Measurements from ENCODE around the gene PDIA2.

GRCh38 chr16:242281-242680 lies 40.7 kb upstream of the PDIA2 start:
- no peak for TF ChIP-seq CTCF (IDR thresholded peaks at IDR 0.05)
- TF ChIP-seq POLR2A (IDR thresholded peaks at IDR 0.05): no peak
- TF ChIP-seq POLR2AphosphoS5 (IDR thresholded peaks at IDR 0.05; ENCODE audit: insufficient read depth in 1 of 2, low read depth in 1 of 2): no peak

All from vagina (tissue), 2 donors.